HEK293 (cell line): ENCODE results near the gene TMEM267.

Experiments
- CTCF ChIA-PET: fragments of 350-600 bp; formaldehyde crosslinking; extraction: SDS; loops from one replicate; lab custom pipeline; 2021; ENCODE audit warnings: antibody characterized with exemption; lab: Yijun Ruan, JAX
- POLR2A ChIA-PET: fragments of 300-600 bp; formaldehyde crosslinking; extraction: SDS; loops from one replicate; lab custom pipeline; 2020; ENCODE audit warnings: antibody characterized with exemption, inconsistent platforms; lab: Yijun Ruan, JAX
- H3K27ac ChIP-seq: fragments of 200-500 bp; sonication (Bioruptor generic); 2 replicates; pipeline ENCODE4 v1.5.1; 2014; ENCODE audit warnings: low read depth, low read length, control low read depth, inconsistent platforms; ENCODE audit errors: extremely low read depth
- H3K36me3 ChIP-seq, 2 experiments: fragments of 200-500 bp in 1 of 2; sonication (Bioruptor generic) in 1 of 2; 1 replicate in 1 of 2; 2 replicates in 1 of 2; pipeline ENCODE4 v1.5.1; 2014 to 2017; ENCODE audit warnings: inconsistent platforms in 2 of 2, low read length in 2 of 2; ENCODE audit not compliant: control insufficient read depth in 2 of 2, insufficient read depth in 1 of 2
- H3K4me1 ChIP-seq: fragments of 200-500 bp; sonication (Bioruptor generic); 2 replicates; pipeline ENCODE4 v1.5.1; 2014; ENCODE audit warnings: mild to moderate bottlenecking, low read length, inconsistent platforms; ENCODE audit not compliant: control insufficient read depth, insufficient read depth
- H3K4me3 ChIP-seq: 2 replicates; pipeline ENCODE4 v1.5.1; 2011; ENCODE audit warnings: low read depth, mild to moderate bottlenecking, control low read depth, low read length, moderate library complexity
- H3K9me3 ChIP-seq: fragments of 200-500 bp; sonication (Bioruptor generic); 2 replicates; pipeline ENCODE4 v1.5.1; 2014; ENCODE audit warnings: low read depth, low read length, inconsistent platforms; ENCODE audit not compliant: control insufficient read depth, insufficient read depth
- GLI4 ChIP-seq: fragments of 450-650 bp; formaldehyde crosslinking; IDR thresholded peaks from 2 replicates; pipeline ENCODE4 v1.5.1; 2016; ENCODE audit warnings: missing biosample characterization, missing genetic modification characterization
- IKZF3 ChIP-seq: fragments of 450-650 bp; IDR thresholded peaks from 2 replicates; pipeline ENCODE4 v1.5.0; 2018; ENCODE audit warnings: missing biosample characterization, mild to moderate bottlenecking, missing genetic modification characterization, moderate library complexity
- KLF1 ChIP-seq: fragments of 450-650 bp; formaldehyde crosslinking; IDR thresholded peaks from 2 replicates; pipeline ENCODE4 v1.5.1; 2016; ENCODE audit warnings: missing biosample characterization, missing genetic modification characterization
- YY1 ChIP-seq: fragments of 450-650 bp; formaldehyde crosslinking; IDR thresholded peaks from 2 replicates; pipeline ENCODE4 v1.5.1; 2018; ENCODE audit warnings: missing biosample characterization, missing genetic modification characterization
- ZNF121 ChIP-seq: fragments of 450-650 bp; formaldehyde crosslinking; IDR thresholded peaks from 2 replicates; pipeline ENCODE4 v1.5.1; 2016; ENCODE audit warnings: missing biosample characterization, missing genetic modification characterization
- ZNF138 ChIP-seq: fragments of 450-650 bp; formaldehyde crosslinking; IDR thresholded peaks from 2 replicates; pipeline ENCODE4 v1.5.1; 2016; ENCODE audit warnings: missing biosample characterization, missing genetic modification characterization, borderline replicate concordance
- ZNF157 ChIP-seq: fragments of 450-650 bp; formaldehyde crosslinking; IDR thresholded peaks from 2 replicates; pipeline ENCODE4 v1.5.1; 2016; ENCODE audit warnings: missing biosample characterization, missing genetic modification characterization
- ZNF19 ChIP-seq: fragments of 450-650 bp; formaldehyde crosslinking; IDR thresholded peaks from 2 replicates; pipeline ENCODE4; 2016; ENCODE audit warnings: missing biosample characterization, missing genetic modification characterization, low read depth
- ZNF292 ChIP-seq: fragments of 450-650 bp; formaldehyde crosslinking; IDR thresholded peaks from 2 replicates; pipeline ENCODE4 v1.5.1; 2016; ENCODE audit warnings: low read depth, missing biosample characterization, missing genetic modification characterization, borderline replicate concordance
- ZNF350 ChIP-seq: fragments of 450-650 bp; formaldehyde crosslinking; IDR thresholded peaks from 2 replicates; pipeline ENCODE4 v1.5.0; 2017; ENCODE audit warnings: missing biosample characterization, mild to moderate bottlenecking, missing genetic modification characterization
- ZNF354C ChIP-seq: fragments of 450-650 bp; formaldehyde crosslinking; IDR thresholded peaks from 2 replicates; pipeline ENCODE4 v1.5.1; 2016; ENCODE audit warnings: missing biosample characterization, missing genetic modification characterization, low read depth, borderline replicate concordance
- ZNF37A ChIP-seq: fragments of 450-650 bp; IDR thresholded peaks from 2 replicates; pipeline ENCODE4 v1.5.1; 2018; ENCODE audit warnings: missing biosample characterization, missing genetic modification characterization
- ZNF530 ChIP-seq: fragments of 450-650 bp; formaldehyde crosslinking; IDR thresholded peaks from 2 replicates; pipeline ENCODE4 v1.5.1; 2016; ENCODE audit warnings: low read depth, missing biosample characterization, missing genetic modification characterization
- ZNF544 ChIP-seq: fragments of 450-650 bp; formaldehyde crosslinking; IDR thresholded peaks from 2 replicates; pipeline ENCODE4 v1.5.0; 2017; ENCODE audit warnings: missing biosample characterization, missing genetic modification characterization
- ZNF664 ChIP-seq: fragments of 450-650 bp; formaldehyde crosslinking; IDR thresholded peaks from 2 replicates; pipeline ENCODE4 v1.5.1; 2016; ENCODE audit warnings: missing biosample characterization, missing genetic modification characterization
- ZNF792 ChIP-seq: fragments of 450-650 bp; formaldehyde crosslinking; IDR thresholded peaks from 2 replicates; pipeline ENCODE4 v1.5.1; 2016; ENCODE audit warnings: missing biosample characterization, missing genetic modification characterization
- TF ChIP-seq, protein P1 (sequence below): fragments of 450-650 bp; formaldehyde crosslinking; IDR thresholded peaks from 2 replicates; pipeline ENCODE4 v1.5.0; 2017; ENCODE audit warnings: missing biosample characterization, missing genetic modification characterization, borderline replicate concordance
- TF ChIP-seq, protein P2 (sequence below): fragments of 450-650 bp; formaldehyde crosslinking; IDR thresholded peaks from 2 replicates; pipeline ENCODE4 v1.5.1; 2016; ENCODE audit warnings: missing biosample characterization, missing genetic modification characterization, borderline replicate concordance
- TF ChIP-seq, protein P3 (sequence below): fragments of 450-650 bp; IDR thresholded peaks from 2 replicates; pipeline ENCODE4 v1.5.1; 2018; ENCODE audit warnings: missing biosample characterization, mild to moderate bottlenecking, missing genetic modification characterization
- TF ChIP-seq, protein P4 (sequence below): fragments of 450-650 bp; formaldehyde crosslinking; IDR thresholded peaks from 2 replicates; pipeline ENCODE4 v1.5.1; 2016; ENCODE audit warnings: missing biosample characterization, missing genetic modification characterization
- TF ChIP-seq, protein P5 (sequence below): fragments of 450-650 bp; formaldehyde crosslinking; IDR thresholded peaks from 2 replicates; pipeline ENCODE4 v1.5.1; 2017; ENCODE audit warnings: missing biosample characterization, mild to moderate bottlenecking, missing genetic modification characterization, moderate library complexity
- TF ChIP-seq, protein P6 (sequence below): fragments of 450-650 bp; formaldehyde crosslinking; IDR thresholded peaks from 2 replicates; pipeline ENCODE4 v1.5.1; 2016; ENCODE audit warnings: missing biosample characterization, missing genetic modification characterization

Gene TMEM267

DNA sequence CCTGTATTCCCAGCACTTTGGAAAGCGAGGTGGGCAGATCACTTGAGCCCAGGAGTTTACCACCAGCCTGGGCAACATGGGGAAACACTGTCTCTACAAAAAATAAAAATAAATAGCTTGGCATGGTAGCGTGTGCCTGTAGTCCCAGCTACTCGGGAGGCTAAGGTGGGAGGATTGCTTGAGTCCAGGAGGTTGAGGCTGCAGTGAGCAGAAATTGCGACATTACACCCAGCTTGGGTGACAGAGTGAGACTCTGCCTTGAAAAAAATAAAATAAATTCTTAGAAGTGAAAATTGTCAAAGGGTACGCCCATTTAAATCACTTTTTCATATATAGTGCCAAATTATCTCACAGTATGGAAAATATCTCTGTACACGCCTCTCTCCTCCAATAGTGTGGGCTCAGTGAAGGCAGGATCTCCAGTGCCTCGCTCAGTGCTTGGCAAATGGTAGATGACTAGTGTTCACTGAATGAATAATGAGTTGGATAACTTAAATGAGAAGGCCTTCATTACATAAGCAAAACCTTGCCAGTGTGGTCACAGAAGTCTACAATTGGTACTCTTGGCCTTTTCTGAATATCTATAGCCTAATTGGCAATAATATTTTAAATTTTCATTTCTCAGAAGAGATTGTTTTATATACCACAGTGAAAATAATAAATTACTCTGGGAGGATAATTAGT lies 62.1 kb downstream of the TMEM267 start:
- TF ChIP-seq ZNF664 (tag by site-specific recombination) (peak; percentile 58; the same call in 1 of the 2 replicates), ZNF530 (no peak), ZNF19 (tag by site-specific recombination) (no peak), ZNF157 (no peak), ZNF792 (tag by site-specific recombination) (no peak), ZNF354C (tag by site-specific recombination) (no peak), YY1 (tag by site-specific recombination) (no peak)
- TF ChIP-seq, protein P1, sequence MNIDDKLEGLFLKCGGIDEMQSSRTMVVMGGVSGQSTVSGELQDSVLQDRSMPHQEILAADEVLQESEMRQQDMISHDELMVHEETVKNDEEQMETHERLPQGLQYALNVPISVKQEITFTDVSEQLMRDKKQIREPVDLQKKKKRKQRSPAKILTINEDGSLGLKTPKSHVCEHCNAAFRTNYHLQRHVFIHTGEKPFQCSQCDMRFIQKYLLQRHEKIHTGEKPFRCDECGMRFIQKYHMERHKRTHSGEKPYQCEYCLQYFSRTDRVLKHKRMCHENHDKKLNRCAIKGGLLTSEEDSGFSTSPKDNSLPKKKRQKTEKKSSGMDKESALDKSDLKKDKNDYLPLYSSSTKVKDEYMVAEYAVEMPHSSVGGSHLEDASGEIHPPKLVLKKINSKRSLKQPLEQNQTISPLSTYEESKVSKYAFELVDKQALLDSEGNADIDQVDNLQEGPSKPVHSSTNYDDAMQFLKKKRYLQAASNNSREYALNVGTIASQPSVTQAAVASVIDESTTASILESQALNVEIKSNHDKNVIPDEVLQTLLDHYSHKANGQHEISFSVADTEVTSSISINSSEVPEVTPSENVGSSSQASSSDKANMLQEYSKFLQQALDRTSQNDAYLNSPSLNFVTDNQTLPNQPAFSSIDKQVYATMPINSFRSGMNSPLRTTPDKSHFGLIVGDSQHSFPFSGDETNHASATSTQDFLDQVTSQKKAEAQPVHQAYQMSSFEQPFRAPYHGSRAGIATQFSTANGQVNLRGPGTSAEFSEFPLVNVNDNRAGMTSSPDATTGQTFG (tag by site-specific recombination), result no peak
- Histone ChIP-seq H3K36me3 (no peaks in the 10 kb centered on the region), H3K4me1 (peaks cover 10% of the 10 kb centered on the region), H3K9me3 (no peaks in the 10 kb centered on the region), H3K4me3 (no peak overlapping the region), H3K27ac (no peak overlapping the region; the same call in 1 of the 2 replicates)
- CTCF ChIA-PET, result interaction anchor here (0.6 to 1.7 kb wide), 7 partner anchors 9 to 402 kb away, joined by 3 to 7 read pairs (median 4); partner anchors contain the start of genes CCL28 and TMEM267
- POLR2A ChIA-PET, result interaction anchor here (1.1 to 1.4 kb wide), 2 partner anchors 62 kb away, joined by 8 to 11 read pairs; partner anchors contain the start of gene TMEM267

DNA sequence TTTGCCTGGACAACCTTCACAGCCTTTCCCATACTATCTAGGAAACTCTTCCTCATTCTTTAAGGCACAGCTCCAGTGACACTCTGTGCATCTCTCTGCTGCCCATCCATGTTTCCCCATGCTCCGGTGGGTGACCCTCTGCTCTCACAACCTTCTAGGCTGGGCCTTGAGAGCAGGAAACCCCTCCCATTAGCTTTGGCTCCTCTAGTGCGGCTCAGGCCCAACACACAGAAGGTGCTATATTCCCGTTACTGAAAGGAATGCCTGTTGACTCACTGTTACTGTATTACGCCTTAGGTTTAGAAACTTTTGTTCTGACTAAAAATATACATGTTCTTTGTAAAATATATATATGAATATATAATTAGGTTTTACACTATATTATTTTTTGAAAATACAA lies 63.4 kb downstream of the TMEM267 start:
- Histone ChIP-seq H3K4me3 (no peak overlapping the region), H3K27ac (no peak overlapping the region), H3K9me3 (no peaks in the 10 kb centered on the region), H3K36me3 (no peaks in the 10 kb centered on the region), H3K4me1 (peaks cover 16% of the 10 kb centered on the region)
- CTCF ChIA-PET, result interaction anchor here (0.8 to 1.3 kb wide), 2 partner anchors 9 to 609 kb away, joined by 4 read pairs; partner anchors contain the start of gene SELENOP
- POLR2A ChIA-PET, result interaction anchor here (1.4 kb wide), 1 partner anchor 64 kb away, joined by 11 read pairs; the partner anchor contains the start of gene TMEM267
- TF ChIP-seq ZNF292 (tag by site-specific recombination), result no peak
- TF ChIP-seq, protein P2, sequence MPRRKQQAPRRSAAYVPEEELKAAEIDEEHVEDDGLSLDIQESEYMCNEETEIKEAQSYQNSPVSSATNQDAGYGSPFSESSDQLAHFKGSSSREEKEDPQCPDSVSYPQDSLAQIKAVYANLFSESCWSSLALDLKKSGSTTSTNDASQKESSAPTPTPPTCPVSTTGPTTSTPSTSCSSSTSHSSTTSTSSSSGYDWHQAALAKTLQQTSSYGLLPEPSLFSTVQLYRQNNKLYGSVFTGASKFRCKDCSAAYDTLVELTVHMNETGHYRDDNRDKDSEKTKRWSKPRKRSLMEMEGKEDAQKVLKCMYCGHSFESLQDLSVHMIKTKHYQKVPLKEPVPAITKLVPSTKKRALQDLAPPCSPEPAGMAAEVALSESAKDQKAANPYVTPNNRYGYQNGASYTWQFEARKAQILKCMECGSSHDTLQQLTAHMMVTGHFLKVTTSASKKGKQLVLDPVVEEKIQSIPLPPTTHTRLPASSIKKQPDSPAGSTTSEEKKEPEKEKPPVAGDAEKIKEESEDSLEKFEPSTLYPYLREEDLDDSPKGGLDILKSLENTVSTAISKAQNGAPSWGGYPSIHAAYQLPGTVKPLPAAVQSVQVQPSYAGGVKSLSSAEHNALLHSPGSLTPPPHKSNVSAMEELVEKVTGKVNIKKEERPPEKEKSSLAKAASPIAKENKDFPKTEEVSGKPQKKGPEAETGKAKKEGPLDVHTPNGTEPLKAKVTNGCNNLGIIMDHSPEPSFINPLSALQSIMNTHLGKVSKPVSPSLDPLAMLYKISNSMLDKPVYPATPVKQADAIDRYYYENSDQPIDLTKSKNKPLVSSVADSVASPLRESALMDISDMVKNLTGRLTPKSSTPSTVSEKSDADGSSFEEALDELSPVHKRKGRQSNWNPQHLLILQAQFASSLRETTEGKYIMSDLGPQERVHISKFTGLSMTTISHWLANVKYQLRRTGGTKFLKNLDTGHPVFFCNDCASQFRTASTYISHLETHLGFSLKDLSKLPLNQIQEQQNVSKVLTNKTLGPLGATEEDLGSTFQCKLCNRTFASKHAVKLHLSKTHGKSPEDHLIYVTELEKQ, result no peak
- no peak for TF ChIP-seq GLI4 (tag by site-specific recombination)
- TF ChIP-seq ZNF544 (tag by site-specific recombination), result no peak
- TF ChIP-seq, protein P3, sequence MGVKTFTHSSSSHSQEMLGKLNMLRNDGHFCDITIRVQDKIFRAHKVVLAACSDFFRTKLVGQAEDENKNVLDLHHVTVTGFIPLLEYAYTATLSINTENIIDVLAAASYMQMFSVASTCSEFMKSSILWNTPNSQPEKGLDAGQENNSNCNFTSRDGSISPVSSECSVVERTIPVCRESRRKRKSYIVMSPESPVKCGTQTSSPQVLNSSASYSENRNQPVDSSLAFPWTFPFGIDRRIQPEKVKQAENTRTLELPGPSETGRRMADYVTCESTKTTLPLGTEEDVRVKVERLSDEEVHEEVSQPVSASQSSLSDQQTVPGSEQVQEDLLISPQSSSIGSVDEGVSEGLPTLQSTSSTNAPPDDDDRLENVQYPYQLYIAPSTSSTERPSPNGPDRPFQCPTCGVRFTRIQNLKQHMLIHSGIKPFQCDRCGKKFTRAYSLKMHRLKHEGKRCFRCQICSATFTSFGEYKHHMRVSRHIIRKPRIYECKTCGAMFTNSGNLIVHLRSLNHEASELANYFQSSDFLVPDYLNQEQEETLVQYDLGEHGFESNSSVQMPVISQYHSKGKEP (tag by site-specific recombination), result no peak
- no peak for TF ChIP-seq IKZF3
- TF ChIP-seq ZNF37A (tag by site-specific recombination), result no peak
- TF ChIP-seq, protein P4, sequence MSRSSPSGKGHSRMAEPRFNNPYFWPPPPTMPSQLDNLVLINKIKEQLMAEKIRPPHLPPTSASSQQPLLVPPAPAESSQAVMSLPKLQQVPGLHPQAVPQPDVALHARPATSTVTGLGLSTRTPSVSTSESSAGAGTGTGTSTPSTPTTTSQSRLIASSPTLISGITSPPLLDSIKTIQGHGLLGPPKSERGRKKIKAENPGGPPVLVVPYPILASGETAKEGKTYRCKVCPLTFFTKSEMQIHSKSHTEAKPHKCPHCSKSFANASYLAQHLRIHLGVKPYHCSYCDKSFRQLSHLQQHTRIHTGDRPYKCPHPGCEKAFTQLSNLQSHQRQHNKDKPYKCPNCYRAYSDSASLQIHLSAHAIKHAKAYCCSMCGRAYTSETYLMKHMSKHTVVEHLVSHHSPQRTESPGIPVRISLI (tag by site-specific recombination), result no peak
- no peak for TF ChIP-seq ZNF350
- TF ChIP-seq KLF1 (tag by site-specific recombination), result no peak
- no peak for TF ChIP-seq ZNF138
- TF ChIP-seq, protein P5, sequence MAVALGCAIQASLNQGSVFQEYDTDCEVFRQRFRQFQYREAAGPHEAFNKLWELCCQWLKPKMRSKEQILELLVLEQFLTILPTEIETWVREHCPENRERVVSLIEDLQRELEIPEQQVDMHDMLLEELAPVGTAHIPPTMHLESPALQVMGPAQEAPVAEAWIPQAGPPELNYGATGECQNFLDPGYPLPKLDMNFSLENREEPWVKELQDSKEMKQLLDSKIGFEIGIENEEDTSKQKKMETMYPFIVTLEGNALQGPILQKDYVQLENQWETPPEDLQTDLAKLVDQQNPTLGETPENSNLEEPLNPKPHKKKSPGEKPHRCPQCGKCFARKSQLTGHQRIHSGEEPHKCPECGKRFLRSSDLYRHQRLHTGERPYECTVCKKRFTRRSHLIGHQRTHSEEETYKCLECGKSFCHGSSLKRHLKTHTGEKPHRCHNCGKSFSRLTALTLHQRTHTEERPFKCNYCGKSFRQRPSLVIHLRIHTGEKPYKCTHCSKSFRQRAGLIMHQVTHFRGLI (tag by site-specific recombination), result no peak
- no peak for TF ChIP-seq ZNF121 (tag by site-specific recombination)
- TF ChIP-seq, protein P6, sequence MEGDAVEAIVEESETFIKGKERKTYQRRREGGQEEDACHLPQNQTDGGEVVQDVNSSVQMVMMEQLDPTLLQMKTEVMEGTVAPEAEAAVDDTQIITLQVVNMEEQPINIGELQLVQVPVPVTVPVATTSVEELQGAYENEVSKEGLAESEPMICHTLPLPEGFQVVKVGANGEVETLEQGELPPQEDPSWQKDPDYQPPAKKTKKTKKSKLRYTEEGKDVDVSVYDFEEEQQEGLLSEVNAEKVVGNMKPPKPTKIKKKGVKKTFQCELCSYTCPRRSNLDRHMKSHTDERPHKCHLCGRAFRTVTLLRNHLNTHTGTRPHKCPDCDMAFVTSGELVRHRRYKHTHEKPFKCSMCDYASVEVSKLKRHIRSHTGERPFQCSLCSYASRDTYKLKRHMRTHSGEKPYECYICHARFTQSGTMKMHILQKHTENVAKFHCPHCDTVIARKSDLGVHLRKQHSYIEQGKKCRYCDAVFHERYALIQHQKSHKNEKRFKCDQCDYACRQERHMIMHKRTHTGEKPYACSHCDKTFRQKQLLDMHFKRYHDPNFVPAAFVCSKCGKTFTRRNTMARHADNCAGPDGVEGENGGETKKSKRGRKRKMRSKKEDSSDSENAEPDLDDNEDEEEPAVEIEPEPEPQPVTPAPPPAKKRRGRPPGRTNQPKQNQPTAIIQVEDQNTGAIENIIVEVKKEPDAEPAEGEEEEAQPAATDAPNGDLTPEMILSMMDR (tag by site-specific recombination), result no peak
